A549 (cell line): ENCODE results near the gene MFNG. TPM values are rescaled to one million over a fixed set of nuclear protein-coding genes. Genes with fewer than 3 reads are reported as not detected.

Experiments
- ATAC-seq, 2 experiments: fragments of 200-7000 bp in 1 of 2; fragments of >200 bp in 1 of 2; cut with Nextera tagmentation in 1 of 2; cut with Tn5 transposase in 1 of 2; 3 replicates each; pipeline versions ENCODE4 v1.8.0 to v1.9.1; 2018 to 2020; ENCODE audit warnings: mild to moderate bottlenecking in 1 of 2, moderate library complexity in 1 of 2
- CTCF ChIA-PET: fragments of 300-600 bp; sonication (Branson Sonifier 250); formaldehyde crosslinking; extraction: SDS; loops from one replicate; lab custom pipeline; 2021; ENCODE audit warnings: antibody characterized with exemption, inconsistent platforms; lab: Yijun Ruan, JAX
- POLR2A ChIA-PET: fragments of 350-600 bp; formaldehyde crosslinking; extraction: SDS; loops from one replicate; lab custom pipeline; 2021; ENCODE audit warnings: antibody characterized with exemption, inconsistent platforms; lab: Yijun Ruan, JAX
- DNase-seq, 2 experiments: peaks; one replicate each; pipeline versions ENCODE4 v3.0.0 to v3.0.0-alpha.2; 2011 to 2016; ENCODE audit warnings: low read depth in 1 of 2, low spot score in 1 of 2
- FAIRE-seq: peaks from 2 replicates; lab custom pipeline; 2011; peaks lifted over from hg19 to GRCh38; lab: Jason Lieb, UNC
- H3K27ac ChIP-seq, 2 experiments: fragments of >200 bp; sonication (Bioruptor Twin); formaldehyde crosslinking; 3 replicates each; pipeline ENCODE4 v1.5.1; 2016 to 2017
- H3K4me1 ChIP-seq: fragments of >200 bp; sonication (Bioruptor Twin); formaldehyde crosslinking; 3 replicates; pipeline ENCODE4 v1.6.1; 2016
- H3K4me2 ChIP-seq: fragments of >200 bp; sonication (Bioruptor Twin); formaldehyde crosslinking; 3 replicates; pipeline ENCODE4 v1.6.1; 2016
- H3K4me3 ChIP-seq: fragments of >200 bp; sonication (Bioruptor Twin); formaldehyde crosslinking; 3 replicates; pipeline ENCODE4 v1.5.1; 2016
- H3K9me3 ChIP-seq: fragments of >200 bp; sonication (Bioruptor Twin); formaldehyde crosslinking; 3 replicates; pipeline ENCODE4 v1.6.1; 2016
- BHLHE40 ChIP-seq: IDR thresholded peaks from 2 replicates; pipeline ENCODE4 v1.6.1; 2012; ENCODE audit warnings: low read depth, low read length, inconsistent platforms
- EHF ChIP-seq: fragments of 250-450 bp; sonication (Bioruptor Pico); IDR thresholded peaks from 2 replicates; pipeline ENCODE4 v1.5.0; 2020; ENCODE audit warnings: mild to moderate bottlenecking
- EHMT2 ChIP-seq: fragments of 200-600 bp; sonication (generic); IDR thresholded peaks from 2 replicates; pipeline ENCODE4 v1.6.1; 2016; ENCODE audit warnings: antibody characterized with exemption, low read depth, mild to moderate bottlenecking, moderate library complexity
- FOSB ChIP-seq: fragments of 250-450 bp; sonication (Bioruptor Pico); IDR thresholded peaks from 2 replicates; pipeline ENCODE4 v1.5.0; 2020; ENCODE audit warnings: mild to moderate bottlenecking, moderate library complexity
- FOSL2 ChIP-seq, 2 experiments: fragments of 450-650 bp in 1 of 2; fragments of >200 bp in 1 of 2; sonication (Bioruptor Twin) in 1 of 2; formaldehyde crosslinking; IDR thresholded peaks; 2 replicates each; pipeline versions ENCODE4 v1.5.0 to v1.6.1; 2016 to 2020; ENCODE audit warnings: mild to moderate bottlenecking in 1 of 2, moderate library complexity in 1 of 2
- FOXS1 ChIP-seq: fragments of 250-450 bp; sonication (Bioruptor Pico); IDR thresholded peaks from 2 replicates; pipeline ENCODE4 v1.5.0; 2020; ENCODE audit warnings: mild to moderate bottlenecking, moderate library complexity
- GATA3 ChIP-seq: IDR thresholded peaks from 2 replicates; pipeline ENCODE4 v1.6.1; 2012; ENCODE audit warnings: borderline replicate concordance
- HOXB5 ChIP-seq: fragments of 250-450 bp; sonication (Bioruptor Pico); IDR thresholded peaks from 2 replicates; pipeline ENCODE4 v1.5.0; 2020; ENCODE audit warnings: mild to moderate bottlenecking, moderate library complexity
- JUN ChIP-seq, 2 experiments: fragments of >200 bp; sonication (Bioruptor Twin); formaldehyde crosslinking; IDR thresholded peaks; 2 replicates in 1 of 2; 3 replicates in 1 of 2; pipeline ENCODE4 v1.6.1; 2016 to 2017
- MAFK ChIP-seq: fragments of 450-650 bp; IDR thresholded peaks from 2 replicates; pipeline ENCODE4 v1.6.1; 2014; ENCODE audit not compliant: partially characterized antibody
- MAZ ChIP-seq: fragments of 150-350 bp; IDR thresholded peaks from 2 replicates; pipeline ENCODE4 v1.6.1; 2014; ENCODE audit warnings: antibody characterized with exemption, low read depth, low read length, borderline replicate concordance
- NPAS2 ChIP-seq: fragments of 250-450 bp; sonication (Bioruptor Pico); IDR thresholded peaks from 2 replicates; pipeline ENCODE4 v1.8.0; 2022; ENCODE audit warnings: mild to moderate bottlenecking, moderate library complexity, borderline replicate concordance
- POLR2AphosphoS2 ChIP-seq: conservative IDR thresholded peaks from 2 replicates; pipeline ENCODE4 v1.6.1; 2012; ENCODE audit warnings: low read length, improper control_type of control experiment, inconsistent platforms
- RARB ChIP-seq: fragments of 250-450 bp; sonication (Bioruptor Pico); IDR thresholded peaks from 2 replicates; pipeline ENCODE4 v1.8.0; 2021; ENCODE audit warnings: mild to moderate bottlenecking, moderate library complexity
- RCOR1 ChIP-seq: fragments of 150-350 bp; IDR thresholded peaks from 2 replicates; pipeline ENCODE4 v1.6.1; 2014; ENCODE audit warnings: antibody characterized with exemption, low read length, low read depth
- RNF2 ChIP-seq: fragments of 200-600 bp; sonication (generic); IDR thresholded peaks from 2 replicates; pipeline ENCODE4 v1.6.1; 2016; ENCODE audit warnings: low read depth, mild to moderate bottlenecking, antibody characterized with exemption, moderate library complexity, borderline replicate concordance
- TFCP2L1 ChIP-seq: fragments of 250-450 bp; sonication (Bioruptor Pico); IDR thresholded peaks from 2 replicates; pipeline ENCODE4 v1.5.0; 2021; ENCODE audit warnings: mild to moderate bottlenecking
- TP53 ChIP-seq: fragments of 250-450 bp; sonication (Bioruptor Pico); IDR thresholded peaks from 2 replicates; pipeline ENCODE4 v1.5.0; 2021; ENCODE audit warnings: mild to moderate bottlenecking, moderate library complexity
- ZNF302 ChIP-seq: fragments of 250-450 bp; sonication (Bioruptor Pico); IDR thresholded peaks from 2 replicates; pipeline ENCODE4 v1.9.0; 2021; ENCODE audit warnings: inconsistent platforms, mild to moderate bottlenecking, moderate library complexity
- ZSCAN20 ChIP-seq: fragments of 250-450 bp; sonication (Bioruptor Pico); IDR thresholded peaks from 2 replicates; pipeline ENCODE4 v1.8.0; 2022; ENCODE audit warnings: mild to moderate bottlenecking, moderate library complexity
- WGBS: methylation state at CpG from one replicate; pipeline ENCODE4 v1.1.6; 2017; ENCODE audit errors: missing lambda C conversion rate; 5-methylcytosine and 5-hydroxymethylcytosine counted together
- polyA plus RNA-seq, 4 experiments: library from polyadenylated mRNA; depleted of rRNA in 3 of 4; stranded (reverse); fragments of >200 nt; fragmentation: RNase III in 1 of 4; extraction: RNeasy Plus Mini Kit Qiagen cat#74134 plus additional on column Dnase treatment in 1 of 4; gene quantifications; 2 replicates in 3 of 4; 3 replicates in 1 of 4; pipeline ENCODE4 v1.2.3, GENCODE V29; 2011 to 2017
- TF ChIP-seq, protein P1 (sequence below): IDR thresholded peaks from 2 replicates; pipeline ENCODE4 v1.6.1; 2012
- TF ChIP-seq, protein P2 (sequence below): fragments of >200 bp; sonication (Bioruptor Twin); formaldehyde crosslinking; IDR thresholded peaks from 3 replicates; pipeline ENCODE4 v1.5.1; 2016

The MFNG gene
- polyA plus RNA-seq, 2 of the 4 experiments (the other 2 are of a cell fraction) = 1.2 to 1.8 TPM

DNA sequence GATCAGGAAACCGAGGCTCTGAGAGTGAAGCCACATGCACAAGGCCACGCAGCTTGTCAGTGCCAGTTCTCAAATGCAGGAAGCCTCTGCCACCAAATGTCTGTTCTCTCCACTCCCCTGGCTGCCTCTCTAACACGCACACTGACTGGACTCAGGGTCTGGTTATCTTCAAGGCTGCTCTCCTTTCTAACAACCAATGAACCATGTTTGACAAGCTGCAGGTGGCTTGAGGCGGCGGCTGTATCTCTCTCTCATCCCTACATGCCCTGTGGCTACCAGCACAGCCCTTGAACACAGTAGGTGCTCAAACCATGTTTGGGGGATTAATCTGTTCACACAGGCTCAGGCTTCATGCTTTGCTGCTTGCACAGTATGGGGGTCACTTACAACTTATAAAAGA, 23.7 kb downstream of the MFNG start:
- H3K9me3 ChIP-seq = no peaks in the 10 kb centered on the region
- ATAC-seq = no peak; a peak in 2 of 6 replicates
- H3K4me3 ChIP-seq = no peak overlapping the region
- ChIA-PET POLR2A (no interaction called here), CTCF (interaction anchor here (0.6 to 3.6 kb wide), 8 partner anchors 10 to 679 kb away, joined by 3 to 13 read pairs (median 3); no protein-coding TSS in a partner anchor)
- DNase-seq = no peak
- WGBS = 57% methylated on average over 5 of the region's 5 CpGs
- FAIRE-seq = no peak
- H3K4me1 ChIP-seq = peaks cover 2% of the 10 kb centered on the region; the same call in 2 of the 3 replicates
- H3K27ac ChIP-seq = no peak overlapping the region
- TF ChIP-seq POLR2AphosphoS2 (no peak), MAFK (no peak), NPAS2 (CRISPR knock-in tag) (no peak), FOSB (CRISPR knock-in tag) (no peak), TP53 (CRISPR knock-in tag) (no peak), EHF (CRISPR knock-in tag) (no peak), EHMT2 (no peak), ZNF302 (CRISPR knock-in tag) (no peak), GATA3 (no peak), HOXB5 (CRISPR knock-in tag) (no peak)
- TF ChIP-seq, protein P1, sequence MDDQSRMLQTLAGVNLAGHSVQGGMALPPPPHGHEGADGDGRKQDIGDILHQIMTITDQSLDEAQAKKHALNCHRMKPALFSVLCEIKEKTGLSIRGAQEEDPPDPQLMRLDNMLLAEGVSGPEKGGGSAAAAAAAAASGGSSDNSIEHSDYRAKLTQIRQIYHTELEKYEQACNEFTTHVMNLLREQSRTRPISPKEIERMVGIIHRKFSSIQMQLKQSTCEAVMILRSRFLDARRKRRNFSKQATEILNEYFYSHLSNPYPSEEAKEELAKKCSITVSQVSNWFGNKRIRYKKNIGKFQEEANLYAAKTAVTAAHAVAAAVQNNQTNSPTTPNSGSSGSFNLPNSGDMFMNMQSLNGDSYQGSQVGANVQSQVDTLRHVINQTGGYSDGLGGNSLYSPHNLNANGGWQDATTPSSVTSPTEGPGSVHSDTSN = no peak
- H3K4me2 ChIP-seq = no peak overlapping the region

DNA sequence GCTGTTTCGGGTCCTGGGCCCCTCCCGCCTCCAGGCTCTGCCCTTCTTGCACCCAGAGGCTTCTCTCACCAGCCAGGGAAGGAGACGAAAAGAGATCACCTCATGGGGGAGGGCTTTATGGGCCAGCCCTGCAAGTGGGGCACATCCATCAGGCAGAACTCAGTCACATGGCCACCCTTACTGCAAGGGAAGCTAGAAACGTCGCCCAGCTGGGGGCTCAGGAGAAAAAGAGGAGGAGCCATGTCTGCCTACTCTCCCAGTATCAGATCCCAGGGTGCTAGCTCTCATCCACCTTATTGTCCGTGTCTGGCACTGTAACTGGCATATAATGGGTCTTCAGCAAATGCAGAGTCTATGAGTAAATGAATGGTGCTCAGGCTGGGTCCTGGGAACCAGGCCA, 24.2 kb downstream of the MFNG start:
- H3K4me1 ChIP-seq = peaks cover 7% of the 10 kb centered on the region
- no peak overlapping the region for H3K4me3 ChIP-seq
- TF ChIP-seq TFCP2L1 (CRISPR knock-in tag) (no peak), HOXB5 (CRISPR knock-in tag) (no peak), RCOR1 (no peak), MAZ (no peak), RARB (CRISPR knock-in tag) (no peak), RNF2 (no peak)
- FAIRE-seq (no peak), ATAC-seq (no peak), DNase-seq (no peak)
- no peaks in the 10 kb centered on the region for H3K9me3 ChIP-seq
- no peak overlapping the region for H3K27ac ChIP-seq
- POLR2A ChIA-PET = no interaction called here
- CTCF ChIA-PET = interaction anchor here (0.6 to 3.6 kb wide), 6 partner anchors 10 to 679 kb away, joined by 3 to 13 read pairs (median 4); no protein-coding TSS in a partner anchor
- 26% methylated on average over 5 of the region's 6 CpGs for WGBS
- no peak overlapping the region for H3K4me2 ChIP-seq

DNA sequence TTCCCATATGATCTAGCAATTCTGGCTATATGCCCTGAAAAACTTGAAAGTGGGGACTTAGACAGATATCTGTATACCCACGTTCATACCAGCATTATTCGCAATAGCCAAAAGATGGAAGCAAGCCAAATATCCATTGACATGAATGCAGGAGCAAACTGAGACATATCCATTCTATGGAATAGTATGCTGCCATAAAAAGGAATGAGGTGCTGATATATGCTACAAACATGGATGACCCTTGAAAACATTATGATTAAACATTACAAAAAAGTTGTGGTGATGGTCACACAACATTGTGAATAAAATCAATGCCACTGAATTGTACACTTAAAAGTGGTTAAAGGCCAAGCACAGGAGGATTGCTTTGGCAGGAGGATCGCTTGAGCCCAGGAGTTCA, 25.5 kb downstream of the MFNG start:
- ChIA-PET POLR2A (no interaction called here), CTCF (no interaction called here)
- Histone ChIP-seq H3K27ac (no peak overlapping the region), H3K4me3 (no peak overlapping the region), H3K4me2 (no peak overlapping the region), H3K9me3 (no peaks in the 10 kb centered on the region), H3K4me1 (peaks cover 19% of the 10 kb centered on the region)
- ATAC-seq = no peak
- DNase-seq = no peak
- TF ChIP-seq FOSL2 (IDR thresholded peaks at IDR 0.05) = no peak
- TF ChIP-seq FOSL2 (CRISPR knock-in tag; IDR thresholded peaks at IDR 0.05) = no peak
- TF ChIP-seq, protein P1 = no peak
- no peak for TF ChIP-seq FOXS1
- FAIRE-seq = no peak
- WGBS = 65% methylated on average over 3 of the region's 3 CpGs

DNA sequence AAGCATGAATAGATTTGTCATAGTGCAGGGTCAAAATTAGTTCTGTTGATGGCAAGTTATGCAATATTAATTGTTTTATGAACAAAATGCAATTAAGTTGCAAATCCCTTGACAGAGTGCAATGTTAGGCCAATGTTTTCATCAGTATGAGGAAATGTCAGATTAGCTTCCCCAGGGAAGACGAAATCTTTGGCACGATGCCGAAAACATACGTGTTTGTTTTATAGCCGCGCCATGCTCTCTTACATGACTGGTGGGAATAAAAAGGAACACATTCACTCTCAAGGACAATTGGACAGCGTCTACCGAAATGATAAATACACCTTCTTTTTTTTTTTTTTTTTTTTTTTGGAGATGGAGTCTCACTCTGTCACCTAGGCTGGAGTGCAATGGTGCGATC, 27.0 kb downstream of the MFNG start:
- no peak for DNase-seq
- H3K4me3 ChIP-seq = no peak overlapping the region
- no peak overlapping the region for H3K27ac ChIP-seq
- peaks cover 33% of the 10 kb centered on the region for H3K4me1 ChIP-seq
- no peak for FAIRE-seq
- POLR2A ChIA-PET = no interaction called here
- no peak for ATAC-seq
- 64% methylated on average over 9 of the region's 9 CpGs for WGBS
- CTCF ChIA-PET = interaction anchor here (0.8 to 7.2 kb wide), 12 partner anchors 10 to 912 kb away, joined by 3 to 134 read pairs (median 8); no protein-coding TSS in a partner anchor
- no peak overlapping the region for H3K4me2 ChIP-seq
- TF ChIP-seq BHLHE40 (no peak), ZSCAN20 (CRISPR knock-in tag) (no peak), JUN (IDR thresholded peaks at IDR 0.05) (no peak)
- TF ChIP-seq, protein P2, sequence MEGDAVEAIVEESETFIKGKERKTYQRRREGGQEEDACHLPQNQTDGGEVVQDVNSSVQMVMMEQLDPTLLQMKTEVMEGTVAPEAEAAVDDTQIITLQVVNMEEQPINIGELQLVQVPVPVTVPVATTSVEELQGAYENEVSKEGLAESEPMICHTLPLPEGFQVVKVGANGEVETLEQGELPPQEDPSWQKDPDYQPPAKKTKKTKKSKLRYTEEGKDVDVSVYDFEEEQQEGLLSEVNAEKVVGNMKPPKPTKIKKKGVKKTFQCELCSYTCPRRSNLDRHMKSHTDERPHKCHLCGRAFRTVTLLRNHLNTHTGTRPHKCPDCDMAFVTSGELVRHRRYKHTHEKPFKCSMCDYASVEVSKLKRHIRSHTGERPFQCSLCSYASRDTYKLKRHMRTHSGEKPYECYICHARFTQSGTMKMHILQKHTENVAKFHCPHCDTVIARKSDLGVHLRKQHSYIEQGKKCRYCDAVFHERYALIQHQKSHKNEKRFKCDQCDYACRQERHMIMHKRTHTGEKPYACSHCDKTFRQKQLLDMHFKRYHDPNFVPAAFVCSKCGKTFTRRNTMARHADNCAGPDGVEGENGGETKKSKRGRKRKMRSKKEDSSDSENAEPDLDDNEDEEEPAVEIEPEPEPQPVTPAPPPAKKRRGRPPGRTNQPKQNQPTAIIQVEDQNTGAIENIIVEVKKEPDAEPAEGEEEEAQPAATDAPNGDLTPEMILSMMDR = no peak
- peaks cover 3% of the 10 kb centered on the region for H3K9me3 ChIP-seq
